HEK293T (cell line): ENCODE data around the gene VLDLR.

Source experiments
- CTCF ChIA-PET: fragments of 350-600 bp; formaldehyde crosslinking; extraction: SDS; loops from one replicate; lab custom pipeline; 2021; ENCODE audit warnings: antibody characterized with exemption, inconsistent platforms; lab: Yijun Ruan, JAX
- POLR2A ChIA-PET: fragments of 350-600 bp; formaldehyde crosslinking; extraction: SDS; loops from one replicate; lab custom pipeline; 2020; ENCODE audit warnings: antibody characterized with exemption, inconsistent platforms; lab: Yijun Ruan, JAX
- DNase-seq: peaks from one replicate; pipeline ENCODE4 v3.0.0; 2012; ENCODE audit warnings: mixed read lengths; ENCODE audit errors: extremely low spot score
- ARNT ChIP-seq: fragments of 450-650 bp; IDR thresholded peaks from 2 replicates; pipeline ENCODE4 v1.6.1; 2017; ENCODE audit warnings: mild to moderate bottlenecking
- BHLHE40 ChIP-seq: fragments of 450-650 bp; IDR thresholded peaks from 2 replicates; pipeline ENCODE4 v1.6.1; 2016; ENCODE audit warnings: mild to moderate bottlenecking, moderate library complexity, borderline replicate concordance
- CTBP1 ChIP-seq: fragments of 450-650 bp; IDR thresholded peaks from 2 replicates; pipeline ENCODE4 v1.6.1; 2016; ENCODE audit warnings: borderline replicate concordance
- ELF4 ChIP-seq: fragments of 450-650 bp; IDR thresholded peaks from 2 replicates; pipeline ENCODE4 v1.6.1; 2017; ENCODE audit warnings: antibody characterized with exemption
- FOXA1 ChIP-seq: fragments of 450-650 bp; IDR thresholded peaks from 2 replicates; pipeline ENCODE4 v1.6.1; 2016; ENCODE audit warnings: mild to moderate bottlenecking
- FOXK2 ChIP-seq: fragments of 450-650 bp; IDR thresholded peaks from 2 replicates; pipeline ENCODE4 v1.6.1; 2016; ENCODE audit warnings: mild to moderate bottlenecking
- FOXM1 ChIP-seq: fragments of 450-650 bp; IDR thresholded peaks from 2 replicates; pipeline ENCODE4 v1.6.1; 2017; ENCODE audit warnings: mild to moderate bottlenecking, borderline replicate concordance
- HDGF ChIP-seq: fragments of 450-650 bp; IDR thresholded peaks from 2 replicates; pipeline ENCODE4 v1.6.1; 2017; ENCODE audit warnings: antibody characterized with exemption, borderline replicate concordance
- L3MBTL2 ChIP-seq: fragments of 450-650 bp; conservative IDR thresholded peaks from 2 replicates; pipeline ENCODE4 v1.6.1; 2016; ENCODE audit warnings: mild to moderate bottlenecking
- LEF1 ChIP-seq: fragments of 450-650 bp; IDR thresholded peaks from 2 replicates; pipeline ENCODE4 v1.6.1; 2017; ENCODE audit warnings: mild to moderate bottlenecking, borderline replicate concordance
- NFRKB ChIP-seq: fragments of 450-650 bp; IDR thresholded peaks from 2 replicates; pipeline ENCODE4 v1.6.1; 2016; ENCODE audit warnings: mild to moderate bottlenecking, moderate library complexity
- PKNOX1 ChIP-seq: fragments of 450-650 bp; IDR thresholded peaks from 2 replicates; pipeline ENCODE4 v1.6.1; 2016
- SP1 ChIP-seq: fragments of 450-650 bp; IDR thresholded peaks from 2 replicates; pipeline ENCODE4 v1.6.1; 2017
- SUZ12 ChIP-seq: fragments of 450-650 bp; IDR thresholded peaks from 2 replicates; pipeline ENCODE4 v1.6.1; 2016; ENCODE audit warnings: mild to moderate bottlenecking
- TARDBP ChIP-seq: fragments of 450-650 bp; IDR thresholded peaks from 2 replicates; pipeline ENCODE4 v1.6.1; 2016
- ZNF384 ChIP-seq: fragments of 450-650 bp; IDR thresholded peaks from 2 replicates; pipeline ENCODE4 v1.6.1; 2016

Gene VLDLR

DNA sequence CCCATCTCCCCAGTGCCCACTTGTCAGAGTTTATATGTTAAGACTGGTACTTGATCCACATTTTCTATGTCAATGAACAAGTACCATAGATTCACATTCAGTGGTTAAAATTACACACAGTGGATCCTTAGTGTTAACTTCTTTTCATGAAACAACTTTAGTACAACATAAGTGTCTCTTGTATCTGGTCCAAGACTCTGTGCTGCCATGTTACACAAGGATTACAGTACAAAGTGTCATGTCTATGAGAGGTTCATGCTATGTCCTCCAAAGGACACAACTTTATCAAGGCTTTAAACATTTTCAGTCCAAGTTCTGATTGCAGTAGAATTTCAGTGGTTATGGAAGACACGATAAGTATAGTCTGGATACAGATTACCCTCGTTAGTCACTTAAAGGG is 13.3 kb upstream of the VLDLR start:
- ChIA-PET POLR2A (no interaction called here), CTCF (no interaction called here)
- no peak for TF ChIP-seq HDGF
- TF ChIP-seq LEF1: no peak
- no peak for TF ChIP-seq ARNT
- TF ChIP-seq FOXM1: no peak
- TF ChIP-seq L3MBTL2: no peak
- no peak for TF ChIP-seq PKNOX1
- no peak for TF ChIP-seq NFRKB
- TF ChIP-seq BHLHE40: no peak
- TF ChIP-seq FOXA1: no peak
- TF ChIP-seq SP1: no peak
- TF ChIP-seq TARDBP: no peak
- TF ChIP-seq ZNF384: no peak
- no peak for TF ChIP-seq ELF4
- TF ChIP-seq SUZ12: no peak
- TF ChIP-seq CTBP1: no peak
- no peak for TF ChIP-seq FOXK2
- DNase-seq: no peak

GRCh38 chr9:2610985-2611384 is 10.6 kb upstream of the VLDLR start:
- no peak for DNase-seq
- POLR2A ChIA-PET: no interaction called here
- CTCF ChIA-PET: no interaction called here
- TF ChIP-seq SUZ12 (no peak), FOXM1 (no peak), ARNT (no peak), SP1 (no peak), ZNF384 (no peak), NFRKB (no peak), LEF1 (no peak), ELF4 (no peak), HDGF (no peak), L3MBTL2 (no peak), TARDBP (no peak), FOXK2 (no peak), PKNOX1 (no peak), CTBP1 (no peak), BHLHE40 (no peak), FOXA1 (no peak)

DNA sequence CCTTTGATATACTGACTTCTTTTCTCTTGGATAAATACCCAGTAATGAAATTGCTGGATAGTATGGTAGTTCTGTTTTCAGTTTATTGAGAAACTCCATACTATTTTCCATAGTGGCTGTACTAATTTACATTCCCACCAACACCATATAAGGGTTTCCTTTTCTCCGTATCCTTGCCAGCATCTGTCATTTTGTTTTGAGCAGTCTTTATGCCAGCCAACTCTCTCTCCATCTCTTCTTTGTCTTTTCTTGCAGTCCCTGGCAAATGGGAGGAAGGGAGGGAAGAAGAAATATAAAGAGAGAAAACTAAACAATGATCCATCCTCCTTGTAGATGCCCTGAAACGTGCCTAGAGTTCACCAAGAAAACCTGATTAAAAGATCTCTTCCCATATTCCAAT is 9.6 kb upstream of the VLDLR start:
- ChIA-PET POLR2A (no interaction called here), CTCF (no interaction called here)
- no peak for TF ChIP-seq HDGF
- TF ChIP-seq FOXM1: no peak
- TF ChIP-seq FOXK2: no peak
- TF ChIP-seq SUZ12: no peak
- no peak for TF ChIP-seq LEF1
- no peak for TF ChIP-seq ZNF384
- no peak for TF ChIP-seq BHLHE40
- no peak for TF ChIP-seq PKNOX1
- no peak for TF ChIP-seq TARDBP
- TF ChIP-seq SP1: no peak
- TF ChIP-seq NFRKB: no peak
- no peak for TF ChIP-seq ARNT
- no peak for TF ChIP-seq L3MBTL2
- TF ChIP-seq ELF4: no peak
- no peak for TF ChIP-seq CTBP1
- TF ChIP-seq FOXA1: no peak
- DNase-seq: no peak

DNA sequence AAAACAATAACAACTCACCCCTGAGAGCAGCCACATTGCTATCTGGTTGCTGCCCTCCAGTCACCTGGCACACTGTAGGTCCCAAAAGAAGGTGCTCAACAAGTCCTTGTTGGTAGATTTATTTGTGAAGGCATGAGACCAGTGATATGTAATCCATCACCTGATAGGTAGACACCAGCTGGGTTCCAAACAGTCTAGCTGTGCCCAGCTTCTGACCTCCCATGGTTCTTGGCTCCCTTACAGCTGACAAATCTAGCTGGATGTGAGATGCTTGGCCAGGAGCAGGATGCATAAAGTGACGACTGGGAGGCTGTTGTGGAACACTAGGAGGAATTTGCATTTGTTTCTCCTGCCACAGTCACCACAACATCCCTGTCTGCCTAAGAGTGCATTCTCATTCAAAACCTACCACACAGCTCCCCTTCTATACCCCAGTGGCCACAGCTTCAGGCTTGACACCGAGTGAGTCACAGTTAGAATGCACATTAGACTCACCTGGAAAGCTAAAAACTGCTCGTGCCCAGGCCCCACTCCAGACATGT is 7.8 kb upstream of the VLDLR start:
- no peak for TF ChIP-seq ZNF384
- TF ChIP-seq TARDBP: no peak
- no peak for TF ChIP-seq PKNOX1
- no peak for TF ChIP-seq ELF4
- no peak for TF ChIP-seq ARNT
- TF ChIP-seq SUZ12: no peak
- no peak for TF ChIP-seq SP1
- TF ChIP-seq NFRKB: no peak
- TF ChIP-seq L3MBTL2: no peak
- TF ChIP-seq LEF1: no peak
- no peak for TF ChIP-seq FOXM1
- TF ChIP-seq HDGF: no peak
- no peak for TF ChIP-seq FOXA1
- TF ChIP-seq BHLHE40: no peak
- POLR2A ChIA-PET: no interaction called here
- CTCF ChIA-PET: no interaction called here
- DNase-seq: no peak

DNA sequence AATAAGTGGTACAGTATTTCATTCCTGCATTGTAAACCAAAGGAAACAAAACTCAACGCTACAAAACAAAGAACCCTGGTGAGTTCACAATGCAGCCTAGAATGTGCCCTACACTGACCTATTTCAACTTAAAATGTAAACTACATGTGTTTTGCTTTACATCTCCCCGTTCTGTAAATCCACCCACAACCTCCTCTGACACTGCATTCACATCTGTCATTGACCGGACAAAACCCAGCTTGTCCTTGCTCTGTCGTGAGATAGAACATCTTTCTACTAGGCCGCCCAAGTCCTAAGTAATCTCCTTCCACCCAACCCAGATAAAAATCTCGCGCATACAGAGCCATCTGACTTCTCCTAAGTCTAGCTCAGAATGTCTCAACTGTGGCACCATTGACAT is 6.1 kb upstream of the VLDLR start:
- ChIA-PET CTCF (no interaction called here), POLR2A (no interaction called here)
- TF ChIP-seq CTBP1 (no peak), BHLHE40 (no peak), NFRKB (no peak), SP1 (no peak), PKNOX1 (no peak), FOXM1 (no peak), ZNF384 (no peak), ELF4 (no peak), TARDBP (no peak), HDGF (no peak), L3MBTL2 (no peak)
- no peak for DNase-seq
